Activated CD4-positive, alpha-beta T cell treated with anti-CD3 and anti-CD28 coated beads, Interleukin-2, amount 50 U/mL, for 24 hours (primary cell): Measurements from ENCODE around the gene TOGARAM2.
"Not testable (repeated sequence)": the region's sequence is repeated elsewhere in the genome, so short reads cannot be mapped to it uniquely, and the experiment has no call there.

Experiments
- DNase-seq, 2 donors: peaks; one replicate each; pipeline ENCODE4 v3.0.0-alpha.2; 2020; ENCODE audit warnings: low read depth in 1 of 2, low spot score in 1 of 2

Gene TOGARAM2

GRCh38 chr2:29071032-29071975 lies 90.2 kb downstream of the TOGARAM2 start:
- DNase-seq: no peak

DNA sequence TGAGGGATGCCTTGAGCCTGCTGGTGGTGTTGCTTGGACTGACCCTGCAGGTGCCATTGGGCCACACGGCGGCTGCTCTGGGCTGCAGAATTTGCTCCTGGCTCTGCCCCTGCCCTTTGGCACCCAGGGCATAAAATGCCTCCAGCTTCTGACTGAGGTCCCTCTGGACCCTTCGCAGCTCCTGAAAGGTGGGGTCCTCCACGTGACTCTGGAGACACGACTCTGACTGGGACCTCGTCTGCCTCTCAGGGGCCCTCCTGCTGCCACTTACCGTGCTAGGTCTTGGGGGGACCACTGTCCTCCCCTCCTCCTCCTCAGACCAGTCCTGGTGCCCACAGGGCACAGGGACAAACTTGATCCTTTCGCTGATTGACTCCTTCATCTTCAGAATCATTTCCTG lies 91.2 kb downstream of the TOGARAM2 start:
- no peak for DNase-seq

GRCh38 chr2:29072971-29073725 lies 92.0 kb downstream of the TOGARAM2 start:
- DNase-seq: no peak

DNA sequence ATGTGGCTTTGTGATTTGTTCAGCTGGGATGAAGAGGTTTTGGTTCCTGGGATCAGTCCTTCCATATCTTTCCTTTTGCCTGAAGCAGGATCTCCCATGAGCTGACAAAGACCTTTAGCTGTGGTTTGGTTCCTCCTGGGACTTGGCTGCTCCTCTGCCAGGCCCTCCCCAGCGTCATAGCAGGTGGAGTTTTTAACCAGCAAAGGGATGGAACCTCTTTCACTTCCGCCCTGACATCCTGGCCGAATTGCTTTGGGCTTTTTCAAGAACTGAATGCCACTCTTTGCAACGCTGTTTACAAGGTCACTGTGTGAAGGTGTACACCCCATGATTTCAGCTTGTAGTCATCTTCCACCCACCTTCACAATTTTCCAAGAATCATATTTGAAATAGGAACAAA lies 92.8 kb downstream of the TOGARAM2 start:
- no peak for DNase-seq

DNA sequence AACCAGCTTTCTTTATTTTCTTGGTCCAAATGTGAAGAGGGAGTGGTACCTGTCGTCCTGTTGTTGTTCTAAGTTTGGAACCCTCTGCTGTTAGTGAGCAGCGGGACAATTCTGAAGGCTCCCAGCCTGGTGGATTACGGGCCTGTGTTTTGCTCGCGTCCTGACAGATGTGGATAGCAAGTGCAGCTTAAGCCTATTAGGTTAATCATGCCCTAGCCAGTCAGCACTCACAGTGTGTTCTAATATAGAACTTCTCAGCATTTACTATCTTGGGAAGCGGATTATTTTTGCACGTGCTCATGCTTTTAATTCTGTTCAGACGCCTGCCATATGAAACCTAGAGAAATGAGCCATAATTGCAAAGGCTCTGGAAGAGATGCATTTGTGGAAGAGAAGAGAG lies 93.3 kb downstream of the TOGARAM2 start, which contains the start of gene PCARE:
Gene PCARE, minus strand, starts transcription at position 113 of the 400 bp plus-strand sequence. CDS start 262 bp downstream, outside the sequence.
- no peak for DNase-seq

DNA sequence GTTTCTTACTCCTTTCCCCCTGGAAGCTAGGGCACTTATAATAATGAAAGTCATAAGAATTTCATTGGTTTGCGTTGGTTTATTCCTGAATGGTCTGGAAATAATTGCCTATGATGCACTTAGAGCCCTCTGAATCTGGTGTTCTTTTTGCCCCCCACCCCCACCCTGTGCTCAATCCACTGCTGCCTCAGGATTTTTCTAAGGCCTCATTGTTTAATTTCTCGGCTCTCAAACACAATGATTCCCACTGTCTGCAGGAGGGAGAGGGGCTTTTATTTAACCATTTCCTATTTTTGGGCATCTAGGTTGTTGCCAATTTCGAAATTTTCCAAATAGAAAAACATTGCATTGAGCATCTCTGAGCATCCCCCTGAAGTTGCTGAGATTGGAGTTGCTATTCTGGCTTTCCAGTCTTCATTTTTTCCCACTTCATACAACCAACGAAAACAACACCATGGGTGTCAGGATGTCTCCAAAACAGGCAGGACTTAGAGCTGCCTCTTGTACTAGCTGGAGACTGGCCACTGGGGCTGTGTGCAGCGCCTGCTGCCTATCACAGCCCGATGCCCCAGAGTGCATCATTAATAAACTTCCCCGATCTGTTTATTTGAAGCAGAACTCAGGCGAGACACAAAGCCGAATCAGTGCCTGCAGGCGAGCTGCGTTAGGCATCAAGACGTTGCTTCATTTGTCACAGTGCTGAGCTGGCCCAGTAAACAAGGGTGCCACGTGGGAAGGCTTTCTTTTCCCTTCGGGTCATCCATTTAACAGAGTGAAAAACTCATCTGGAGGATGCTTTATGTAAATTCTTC lies 95.0 kb downstream of the TOGARAM2 start:
- no peak for DNase-seq

DNA sequence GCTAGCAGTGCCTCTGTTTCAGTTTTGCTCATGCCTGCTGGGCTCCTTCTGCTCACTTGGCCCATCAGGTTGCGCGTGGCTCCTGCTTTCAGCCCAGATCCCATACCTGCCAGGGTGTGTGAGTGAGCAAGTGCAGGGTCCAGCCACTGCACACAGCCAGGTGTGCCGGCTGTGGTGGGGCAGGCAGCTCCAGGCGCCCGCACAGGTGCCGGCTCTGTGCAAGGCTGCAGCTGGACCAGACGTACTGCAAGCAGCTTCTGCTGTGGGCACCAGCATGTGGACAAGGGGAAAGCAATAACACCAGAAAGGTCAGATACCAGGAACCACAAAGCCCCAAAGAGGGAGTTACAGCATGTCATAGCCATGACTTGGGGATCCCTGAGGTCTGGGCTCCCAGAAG lies 98.8 kb downstream of the TOGARAM2 start:
- DNase-seq: no peak

DNA sequence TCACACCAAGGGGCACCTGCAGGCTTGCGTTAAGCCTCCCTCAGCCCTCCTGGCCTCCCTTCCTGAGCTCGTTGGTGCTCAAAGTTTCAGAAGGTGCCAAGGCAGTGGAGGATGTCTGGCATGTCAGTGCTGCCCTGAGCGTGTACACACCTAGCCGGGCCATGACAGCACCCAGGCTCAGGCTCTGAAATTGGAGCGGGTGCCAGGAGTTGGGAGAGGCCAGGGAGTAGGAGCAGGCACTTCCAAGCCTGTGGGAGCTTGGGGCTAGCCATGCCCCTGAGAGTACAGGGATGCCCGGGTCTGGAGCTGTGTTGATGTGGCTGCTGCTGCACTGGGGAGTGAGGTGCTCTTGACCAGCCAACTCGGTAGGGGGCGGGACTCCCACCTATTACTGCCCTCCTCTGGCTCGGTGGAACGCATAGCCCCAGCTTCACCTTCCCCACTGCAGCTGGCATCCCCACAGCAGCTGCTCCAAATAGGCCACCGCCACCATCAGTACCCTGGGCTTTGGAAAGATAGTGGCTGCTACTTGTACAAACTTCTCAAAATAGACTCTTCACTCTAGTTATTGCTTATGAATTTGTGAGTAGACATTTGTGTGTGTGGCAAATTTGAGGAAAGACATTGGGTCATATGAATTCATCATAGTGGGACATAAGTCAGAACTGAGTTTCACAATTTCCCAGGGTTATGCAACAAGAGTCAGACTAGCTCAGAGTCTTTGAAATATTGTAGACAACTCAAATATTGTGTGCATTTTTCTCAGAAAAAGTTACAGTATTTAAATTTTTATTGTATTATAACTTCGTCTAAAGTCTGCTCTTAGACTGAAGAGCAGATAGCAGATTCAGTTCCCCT lies 100.0 kb downstream of the TOGARAM2 start:
- DNase-seq: no peak

DNA sequence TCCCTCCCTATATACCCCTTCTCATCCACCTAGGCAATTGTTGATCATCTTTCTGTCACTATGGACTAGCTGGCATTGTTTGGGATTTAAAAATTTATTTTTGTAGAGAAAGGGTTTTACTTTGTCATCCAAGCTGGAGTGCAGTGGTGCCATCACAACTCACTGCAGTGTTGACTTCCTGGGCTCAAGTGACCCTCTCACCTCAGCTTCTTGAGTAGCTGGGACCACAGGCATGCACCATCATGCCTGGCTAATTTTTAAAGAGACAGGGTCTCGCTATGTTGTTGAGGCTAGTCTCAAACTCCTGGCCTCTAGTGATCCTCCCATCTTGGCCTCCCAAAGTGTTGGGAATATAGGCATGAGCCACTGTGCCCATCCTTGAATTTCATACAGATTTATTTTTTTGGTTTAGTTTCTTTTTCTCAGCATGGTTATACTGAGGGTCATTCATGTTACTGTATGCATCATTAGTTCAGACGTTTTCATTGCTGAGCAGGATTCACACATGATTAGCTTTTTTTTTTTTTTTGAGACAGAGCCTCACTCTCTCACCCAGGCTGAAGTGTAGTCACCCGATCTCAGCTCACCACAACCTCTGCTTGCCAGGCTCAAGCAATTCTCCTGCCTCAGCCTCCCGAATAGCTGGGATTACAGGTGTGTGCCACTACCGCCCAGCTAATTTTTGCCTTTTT lies 101.9 kb downstream of the TOGARAM2 start:
- DNase-seq: no peak

DNA sequence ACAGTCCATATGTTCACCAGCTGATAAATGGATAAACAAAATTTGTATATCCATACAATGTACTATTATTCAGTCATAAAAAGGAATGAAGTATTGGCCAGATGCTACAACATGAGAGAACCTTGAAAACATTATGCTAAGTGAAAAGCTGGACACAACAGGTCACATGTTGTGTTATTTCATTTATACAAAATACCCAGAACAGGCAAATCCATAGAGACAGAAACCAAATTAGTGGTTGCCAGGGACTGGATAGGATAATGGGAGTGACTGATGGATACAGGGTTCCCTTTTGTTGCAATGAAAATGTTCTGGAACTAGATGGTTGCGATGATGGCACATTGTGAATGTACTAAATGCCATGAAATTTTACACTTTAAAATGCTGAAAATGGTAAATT lies 103.5 kb downstream of the TOGARAM2 start:
- DNase-seq: no peak

DNA sequence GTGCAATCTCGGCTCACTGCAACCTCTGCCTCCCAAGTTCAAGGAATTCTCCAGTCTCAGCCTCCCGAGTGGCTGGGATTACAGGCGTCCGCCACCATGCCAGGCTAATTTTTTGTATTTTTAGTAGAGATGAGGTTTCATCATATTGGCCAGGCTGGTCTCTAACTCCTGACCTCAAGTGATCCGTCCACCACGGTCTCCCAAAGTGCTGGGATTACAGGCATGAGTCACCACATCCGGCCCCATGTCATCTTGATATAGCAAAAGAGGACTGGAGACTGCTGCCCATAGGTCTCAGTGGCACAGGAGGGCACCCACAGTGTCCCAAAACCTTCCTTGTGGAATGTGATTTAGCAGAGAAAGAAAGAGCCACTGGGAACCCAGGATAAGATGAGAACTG lies 109.2 kb downstream of the TOGARAM2 start:
- DNase-seq: not testable (repeated sequence)

- no peak for DNase-seq
Observed at GRCh38 chr2:29096969-29097368, 115.9 kb downstream of the TOGARAM2 start.

DNA sequence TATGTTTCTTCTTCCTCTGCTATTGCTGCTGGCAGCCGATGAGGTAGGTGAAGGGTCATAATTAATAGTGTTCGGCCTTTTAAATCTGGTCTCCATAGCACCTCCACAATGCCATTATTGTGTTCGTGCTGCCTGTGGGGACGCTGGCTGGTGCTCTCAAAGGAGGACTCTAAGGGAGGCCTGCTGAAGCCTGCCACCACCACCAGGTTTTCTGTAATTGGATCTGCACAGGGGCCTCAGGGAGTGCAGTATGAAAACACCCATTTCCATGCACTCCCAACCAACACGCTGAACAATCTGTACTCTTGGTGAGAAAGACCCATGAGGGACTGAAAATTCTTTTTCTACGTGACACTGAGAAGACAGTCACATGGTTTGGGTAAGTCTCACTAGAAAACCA lies 116.5 kb downstream of the TOGARAM2 start:
- DNase-seq: no peak

DNA sequence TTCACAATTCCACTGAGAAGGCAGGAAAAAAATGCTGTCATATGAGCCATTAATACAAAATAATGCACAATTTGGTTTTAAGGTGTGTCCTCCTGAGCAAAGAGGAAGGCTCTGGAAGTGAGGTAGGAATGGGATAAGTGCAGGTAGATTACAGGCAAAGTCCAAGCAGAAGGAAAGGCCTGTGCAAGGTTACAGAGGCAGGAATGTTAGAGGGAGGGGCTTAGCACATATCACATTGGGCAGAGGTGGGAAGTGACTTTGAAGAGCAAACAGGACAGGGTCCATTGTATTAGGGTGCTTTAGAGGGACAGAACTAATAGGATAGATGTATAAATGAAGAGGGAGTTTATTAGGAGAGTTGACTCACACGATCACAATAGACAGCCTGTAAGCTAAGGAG lies 119.5 kb downstream of the TOGARAM2 start:
- no peak for DNase-seq
